Erythroblast (primary cell): ENCODE measurements around the gene SFMBT2.

Experiments used
- GATA1 ChIP-seq: IDR thresholded peaks from 2 replicates; pipeline ENCODE4 v1.6.1; 2011; ENCODE audit warnings: low read depth, mild to moderate bottlenecking, control low read depth, low read length, moderate library complexity
- POLR2A ChIP-seq: IDR thresholded peaks from 2 replicates; pipeline ENCODE4 v1.6.1; 2011; ENCODE audit warnings: mild to moderate bottlenecking, low read length

- no peak for TF ChIP-seq POLR2A
- TF ChIP-seq GATA1, result no peak
Measured at GRCh38 chr10:7304110-7304509, 106.7 kb downstream of the SFMBT2 start.
